GM20000 (cell line): ENCODE results near the gene DCHS2.

ENCODE experiments used
- DNase-seq: peaks from one replicate; pipeline ENCODE4 v3.0.0; 2012; ENCODE audit warnings: low spot score
- CTCF ChIP-seq: IDR thresholded peaks from 2 replicates; pipeline ENCODE4 v1.5.1; 2012; ENCODE audit warnings: mild to moderate bottlenecking, control low read depth; ENCODE audit errors: extremely low read depth, missing control alignments

DCHS2 gene

DNA sequence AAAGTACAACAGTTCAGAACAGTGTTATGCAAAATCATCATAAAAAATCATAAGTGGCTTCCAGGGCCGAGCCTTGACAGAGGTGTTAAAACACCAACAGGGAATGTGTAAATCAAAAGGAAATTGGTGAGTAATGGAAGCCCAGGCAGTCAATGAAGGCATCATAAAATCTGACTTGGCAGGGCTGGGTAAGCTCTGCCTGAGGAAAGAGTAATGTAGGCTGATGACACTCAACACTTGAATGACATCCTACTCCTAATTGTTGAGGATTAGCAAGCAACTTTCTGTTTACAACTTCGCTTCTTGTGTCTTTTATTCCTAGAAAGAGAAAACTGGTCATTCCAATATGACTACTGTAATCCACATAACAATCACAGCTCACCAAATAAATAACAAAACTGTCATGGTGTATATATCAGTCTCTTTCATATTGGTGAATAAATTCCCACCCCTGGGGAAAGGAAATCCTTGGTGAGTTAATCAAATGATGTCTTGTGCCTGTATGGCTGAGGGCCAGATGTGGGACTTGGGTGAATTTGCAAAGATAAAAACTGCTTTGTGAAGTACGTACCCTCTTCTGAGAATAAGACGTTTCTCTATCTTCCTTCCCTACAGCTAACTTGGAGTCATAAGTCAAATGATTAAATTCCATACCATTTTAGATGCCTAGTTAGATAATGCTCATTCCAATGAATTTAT lies 196.8 kb downstream of the DCHS2 start:
- no peak for DNase-seq
- TF ChIP-seq CTCF = no peak

- TF ChIP-seq CTCF = no peak
- DNase-seq = no peak
Measured at GRCh38 chr4:154293427-154293826, 198.2 kb downstream of the DCHS2 start.

DNA sequence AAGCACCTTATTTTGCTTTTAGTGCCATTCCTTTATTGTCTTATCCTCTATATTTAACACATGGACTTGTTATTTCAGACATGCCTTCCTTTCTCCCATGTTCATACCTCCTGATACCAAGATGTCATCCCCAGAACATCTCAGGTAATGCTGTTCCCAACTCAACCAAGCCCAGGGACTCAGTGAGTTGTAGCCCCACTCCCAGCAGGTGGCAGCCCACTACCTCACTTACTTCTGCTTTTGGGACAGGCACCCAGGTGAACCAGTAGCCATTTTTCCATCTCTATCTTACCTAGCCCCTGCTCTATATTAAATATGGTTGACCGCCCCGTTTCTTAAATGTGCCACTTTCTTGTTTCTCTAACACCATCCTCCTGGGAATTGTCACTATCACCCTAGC lies 199.0 kb downstream of the DCHS2 start:
- no peak for DNase-seq
- TF ChIP-seq CTCF = no peak

DNA sequence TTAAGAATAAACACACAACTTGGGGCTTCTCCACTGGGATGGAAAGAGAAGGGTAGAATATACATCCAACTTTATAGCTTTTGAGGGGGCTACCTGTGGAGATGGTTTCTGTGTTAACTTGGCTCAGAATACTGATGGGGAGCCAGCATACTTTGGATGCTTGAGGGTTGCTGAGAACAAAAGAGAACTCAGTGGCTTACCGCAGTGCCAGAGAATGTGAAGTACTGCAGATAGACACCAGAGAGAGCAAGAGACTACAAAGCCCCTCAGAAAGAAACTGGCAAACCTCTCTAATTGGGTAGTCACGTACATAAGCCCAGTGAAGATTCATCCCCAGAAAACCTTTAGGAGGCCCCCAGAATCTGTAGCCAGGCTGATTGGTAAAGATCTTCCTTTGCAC lies 214.4 kb downstream of the DCHS2 start:
- no peak for DNase-seq
- no peak for TF ChIP-seq CTCF

GRCh38 chr4:154276496-154276895 lies 215.1 kb downstream of the DCHS2 start:
- no peak for DNase-seq
- no peak for TF ChIP-seq CTCF

GRCh38 chr4:154254999-154255398 lies 236.6 kb downstream of the DCHS2 start:
- no peak for DNase-seq
- no peak for TF ChIP-seq CTCF

DNA sequence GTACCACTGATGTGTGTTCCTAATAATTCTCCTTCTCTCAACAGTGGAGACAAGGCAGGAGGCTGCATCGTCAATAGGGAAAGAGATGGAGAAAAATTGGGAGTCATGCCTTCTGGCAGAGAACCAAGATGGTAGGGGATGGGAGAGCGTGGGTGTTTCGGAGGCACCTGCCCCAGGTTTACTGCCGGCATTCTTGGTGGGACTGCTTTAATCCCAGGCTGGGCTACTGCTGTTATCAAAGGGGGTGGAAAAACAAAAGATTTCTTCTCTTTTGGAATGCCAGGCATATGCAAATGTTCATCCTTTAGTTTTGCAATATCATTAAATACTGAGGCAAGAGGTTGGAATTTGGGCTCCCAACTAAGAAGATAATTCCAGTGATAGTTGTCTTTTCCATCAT lies 257.0 kb downstream of the DCHS2 start:
- no peak for TF ChIP-seq CTCF

More for the DNA sequence above, 257.0 kb downstream of the DCHS2 start:
- no peak for DNase-seq
